Activated CD4-positive, alpha-beta T cell treated with anti-CD3 and anti-CD28 coated beads for 36 hours (primary cell): ENCODE data around the gene CDC20. TPM values are rescaled to one million over a fixed set of nuclear protein-coding genes. Genes with fewer than 3 reads are reported as not detected.
A peak's percentile ranks its signal among the peaks of the same experiment; 100 is the strongest.

Experiments
- ATAC-seq: fragments of 200-7000 bp; cut with Tn5 transposase; one replicate; pipeline ENCODE4 v1.10.0; 2021; ENCODE audit warnings: mild to moderate bottlenecking, moderate library complexity
- CTCF ChIA-PET: fragments of 350-600 bp; sonication (Branson Sonifier 250); formaldehyde crosslinking; loops from one replicate; lab custom pipeline; 2021; ENCODE audit warnings: antibody characterized with exemption; lab: Charles Lee
- POLR2A ChIA-PET: fragments of 350-600 bp; sonication (Branson Sonifier 250); formaldehyde crosslinking; loops from one replicate; lab custom pipeline; 2021; ENCODE audit warnings: antibody characterized with exemption, inconsistent platforms; lab: Charles Lee
- DNase-seq: peaks from one replicate; pipeline ENCODE4 v3.0.0-alpha.2; 2020
- H3K27ac Mint-ChIP-seq: one replicate; pipeline ENCODE4 v1.8.0; 2021; ENCODE audit warnings: mixed read lengths
- H3K27me3 Mint-ChIP-seq: one replicate; pipeline ENCODE4 v1.8.0; 2021; ENCODE audit warnings: mixed read lengths
- H3K36me3 Mint-ChIP-seq: one replicate; pipeline ENCODE4 v1.8.0; 2021; ENCODE audit warnings: low read depth, mixed read lengths
- H3K4me1 Mint-ChIP-seq: one replicate; pipeline ENCODE4 v1.8.0; 2021; ENCODE audit warnings: mixed read lengths
- H3K4me3 Mint-ChIP-seq: one replicate; pipeline ENCODE4 v1.8.0; 2021; ENCODE audit warnings: mild to moderate bottlenecking, moderate library complexity, mixed read lengths
- H3K9me3 Mint-ChIP-seq: one replicate; pipeline ENCODE4 v1.8.0; 2021; ENCODE audit warnings: low read depth, mixed read lengths
- intact Hi-C, 2 experiments: fragments of 100-400 bp; cut with DNase I in 1 of 2; cut with micrococcal nuclease in 1 of 2; formaldehyde crosslinking; loops; one replicate each; pipeline versions ENCODE4 v1.14.2 to v1.15.1; 2022 to 2024; cut with DNase I, micrococcal nuclease
- microRNA-seq: library from miRNA; unstranded; fragments of <30 nt; microRNA quantifications from one replicate; pipeline ENCODE4 v1.2.0, GENCODE V29; 2021; ENCODE audit warnings: borderline replicate concordance
- total RNA-seq, 2 experiments: library from RNA; stranded (reverse); gene quantifications; one replicate each; pipeline ENCODE4 v1.2.3, GENCODE V29; 2021

CDC20 gene
- total RNA-seq, 2 experiments from 2014 or later: 158 to 163 TPM

- no peak for DNase-seq
- H3K9me3 Mint-ChIP-seq: no peaks in the 10 kb centered on the region
- CTCF ChIA-PET: no interaction called here
- intact Hi-C loops: no loop called here
- H3K27ac Mint-ChIP-seq: no peak overlapping the region
- POLR2A ChIA-PET: no interaction called here
- H3K36me3 Mint-ChIP-seq: peaks cover 36% of the 10 kb centered on the region
- H3K4me3 Mint-ChIP-seq: no peak overlapping the region
- no peak for ATAC-seq
- no peaks in the 10 kb centered on the region for H3K27me3 Mint-ChIP-seq
- peaks cover 4% of the 10 kb centered on the region for H3K4me1 Mint-ChIP-seq
Measured at GRCh38 chr1:43404353-43404752, 45.6 kb downstream of the CDC20 start.

GRCh38 chr1:43405219-43405875, 46.6 kb downstream of the CDC20 start:
- Mint-ChIP-seq H3K9me3 (no peaks in the 10 kb centered on the region), H3K4me3 (no peak overlapping the region), H3K27me3 (no peaks in the 10 kb centered on the region), H3K27ac (no peak overlapping the region), H3K36me3 (peaks cover 39% of the 10 kb centered on the region), H3K4me1 (peaks cover 2% of the 10 kb centered on the region)
- DNase-seq: no peak
- ChIA-PET CTCF (interaction anchor here (2.7 kb wide), 1 partner anchor 179 kb away, joined by 6 read pairs; no protein-coding TSS in a partner anchor), POLR2A (no interaction called here)
- ATAC-seq: no peak
- intact Hi-C loops: no loop called here

- ChIA-PET CTCF (interaction anchor here (2.7 kb wide), 1 partner anchor 179 kb away, joined by 6 read pairs; no protein-coding TSS in a partner anchor), POLR2A (no interaction called here)
- intact Hi-C loops: no loop called here
- no peak for ATAC-seq
- Mint-ChIP-seq H3K4me1 (peaks cover 2% of the 10 kb centered on the region), H3K4me3 (no peak overlapping the region), H3K27ac (no peak overlapping the region), H3K27me3 (no peaks in the 10 kb centered on the region), H3K9me3 (no peaks in the 10 kb centered on the region), H3K36me3 (peaks cover 41% of the 10 kb centered on the region)
- DNase-seq: no peak
Measured at GRCh38 chr1:43405876-43406234, 47.1 kb downstream of the CDC20 start.

- Mint-ChIP-seq H3K27ac (no peak overlapping the region), H3K36me3 (peaks cover 25% of the 10 kb centered on the region), H3K9me3 (no peaks in the 10 kb centered on the region), H3K4me3 (no peak overlapping the region), H3K4me1 (no peaks in the 10 kb centered on the region), H3K27me3 (no peaks in the 10 kb centered on the region)
- no peak for ATAC-seq
- no peak for DNase-seq
- POLR2A ChIA-PET: no interaction called here
- intact Hi-C loops: no loop called here
- CTCF ChIA-PET: no interaction called here
Measured at GRCh38 chr1:43410571-43410970, 51.8 kb downstream of the CDC20 start.

Small RNAs within 50 kb of the gene (microRNA-seq; reads per million reads assigned to microRNA genes)
- gene MIR6734: 4.6 reads per million, percentile 12 among the genes with 10 or more reads in this experiment

Other genes with a start within 250 kb of the CDC20 start
- 100 to 1,000 TPM; 100 to 114 TPM for gene EBNA1BP2, start 186.7 kb upstream of the CDC20 start, total RNA-seq
- under 1 TPM in 1 of 2 experiments, not detected in 1; 0.11 TPM for gene CFAP57, start 186.7 kb upstream of the CDC20 start, total RNA-seq
- gene TMEM125, start 89.0 kb upstream of the CDC20 start, total RNA-seq: not detected
- not detected for gene C1orf210, start 73.4 kb upstream of the CDC20 start, total RNA-seq
- not detected for gene TIE1, start 58.0 kb upstream of the CDC20 start, total RNA-seq
- not detected for gene MPL, start 21.2 kb upstream of the CDC20 start, total RNA-seq
- 10 to 100 TPM; 56.0 to 72.1 TPM for gene ELOVL1, start 9.0 kb downstream of the CDC20 start, total RNA-seq
- gene MED8, start 30.8 kb downstream of the CDC20 start, total RNA-seq: 10 to 100 TPM; 32.3 to 36.6 TPM
- gene SZT2, start 30.9 kb downstream of the CDC20 start, total RNA-seq: 10 to 100 TPM; 33.6 to 36.3 TPM
- 10 to 100 TPM; 10.8 to 13.5 TPM for gene HYI, start 95.0 kb downstream of the CDC20 start, total RNA-seq
- 1 to 10 TPM; 5.1 to 6.8 TPM for gene PTPRF, start 171.9 kb downstream of the CDC20 start, total RNA-seq